AG08395 (cell line): ENCODE results near the gene KMT2B.
"Not testable (repeated sequence)": the region's sequence is repeated elsewhere in the genome, so short reads cannot be mapped to it uniquely, and the experiment has no call there.

Experiments used
- DNase-seq: peaks from one replicate; pipeline ENCODE4 v3.0.0; 2012; ENCODE audit warnings: mixed read lengths, low spot score

The KMT2B gene, protein sequence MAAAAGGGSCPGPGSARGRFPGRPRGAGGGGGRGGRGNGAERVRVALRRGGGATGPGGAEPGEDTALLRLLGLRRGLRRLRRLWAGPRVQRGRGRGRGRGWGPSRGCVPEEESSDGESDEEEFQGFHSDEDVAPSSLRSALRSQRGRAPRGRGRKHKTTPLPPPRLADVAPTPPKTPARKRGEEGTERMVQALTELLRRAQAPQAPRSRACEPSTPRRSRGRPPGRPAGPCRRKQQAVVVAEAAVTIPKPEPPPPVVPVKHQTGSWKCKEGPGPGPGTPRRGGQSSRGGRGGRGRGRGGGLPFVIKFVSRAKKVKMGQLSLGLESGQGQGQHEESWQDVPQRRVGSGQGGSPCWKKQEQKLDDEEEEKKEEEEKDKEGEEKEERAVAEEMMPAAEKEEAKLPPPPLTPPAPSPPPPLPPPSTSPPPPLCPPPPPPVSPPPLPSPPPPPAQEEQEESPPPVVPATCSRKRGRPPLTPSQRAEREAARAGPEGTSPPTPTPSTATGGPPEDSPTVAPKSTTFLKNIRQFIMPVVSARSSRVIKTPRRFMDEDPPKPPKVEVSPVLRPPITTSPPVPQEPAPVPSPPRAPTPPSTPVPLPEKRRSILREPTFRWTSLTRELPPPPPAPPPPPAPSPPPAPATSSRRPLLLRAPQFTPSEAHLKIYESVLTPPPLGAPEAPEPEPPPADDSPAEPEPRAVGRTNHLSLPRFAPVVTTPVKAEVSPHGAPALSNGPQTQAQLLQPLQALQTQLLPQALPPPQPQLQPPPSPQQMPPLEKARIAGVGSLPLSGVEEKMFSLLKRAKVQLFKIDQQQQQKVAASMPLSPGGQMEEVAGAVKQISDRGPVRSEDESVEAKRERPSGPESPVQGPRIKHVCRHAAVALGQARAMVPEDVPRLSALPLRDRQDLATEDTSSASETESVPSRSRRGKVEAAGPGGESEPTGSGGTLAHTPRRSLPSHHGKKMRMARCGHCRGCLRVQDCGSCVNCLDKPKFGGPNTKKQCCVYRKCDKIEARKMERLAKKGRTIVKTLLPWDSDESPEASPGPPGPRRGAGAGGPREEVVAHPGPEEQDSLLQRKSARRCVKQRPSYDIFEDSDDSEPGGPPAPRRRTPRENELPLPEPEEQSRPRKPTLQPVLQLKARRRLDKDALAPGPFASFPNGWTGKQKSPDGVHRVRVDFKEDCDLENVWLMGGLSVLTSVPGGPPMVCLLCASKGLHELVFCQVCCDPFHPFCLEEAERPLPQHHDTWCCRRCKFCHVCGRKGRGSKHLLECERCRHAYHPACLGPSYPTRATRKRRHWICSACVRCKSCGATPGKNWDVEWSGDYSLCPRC (N-terminal part only)

DNA sequence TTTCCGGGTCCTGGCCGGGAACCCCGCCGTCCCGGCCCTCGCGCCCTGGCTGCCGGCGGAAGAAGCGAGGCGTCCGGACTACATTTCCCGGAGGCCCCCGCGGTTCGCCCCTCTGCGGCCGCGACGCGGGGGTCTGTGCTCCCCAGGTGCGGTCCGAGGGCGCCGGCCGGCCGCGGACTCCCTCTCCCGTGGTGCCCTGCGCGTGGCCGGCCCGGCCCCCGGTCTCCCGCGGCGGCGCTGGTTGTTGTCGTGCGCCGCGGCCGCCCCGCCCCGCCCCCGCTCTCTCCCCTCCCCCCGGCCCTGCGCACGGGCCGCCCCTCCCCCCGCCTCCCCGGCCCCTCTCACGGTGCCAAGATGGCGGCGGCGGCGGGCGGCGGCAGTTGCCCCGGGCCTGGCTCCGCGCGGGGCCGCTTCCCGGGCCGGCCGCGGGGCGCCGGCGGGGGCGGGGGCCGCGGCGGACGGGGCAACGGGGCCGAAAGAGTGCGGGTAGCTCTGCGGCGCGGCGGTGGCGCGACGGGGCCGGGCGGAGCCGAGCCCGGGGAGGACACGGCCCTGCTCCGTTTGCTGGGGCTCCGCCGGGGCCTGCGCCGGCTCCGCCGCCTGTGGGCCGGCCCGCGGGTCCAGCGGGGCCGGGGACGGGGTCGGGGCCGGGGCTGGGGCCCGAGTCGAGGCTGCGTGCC is at the start of gene KMT2B:
Gene KMT2B (plus strand): TSS at position 339 of the 680 bp plus-strand sequence. CDS start 16 bp downstream, at position 355.
- peak; percentile 97 for DNase-seq

DNA sequence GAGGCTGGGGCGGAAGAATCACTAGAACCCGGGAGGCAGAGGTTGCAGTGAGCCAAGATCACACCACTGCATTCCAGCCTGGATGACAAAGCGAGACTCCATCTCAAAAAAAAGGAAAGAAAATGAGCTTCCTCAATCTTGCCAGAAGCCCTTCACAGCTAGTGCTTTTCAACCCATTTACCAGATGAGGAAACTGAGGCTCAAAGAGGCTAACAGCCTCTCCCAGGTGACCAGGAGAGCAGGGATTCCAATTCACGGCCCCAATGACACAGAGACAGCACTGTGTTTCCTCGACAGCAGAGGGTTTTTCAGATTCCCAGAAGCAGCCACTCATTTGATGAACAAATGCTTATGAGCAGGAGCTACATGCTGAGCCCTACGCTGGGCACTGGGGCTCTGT is 48.2 kb upstream of the KMT2B start:
- no peak for DNase-seq

DNA sequence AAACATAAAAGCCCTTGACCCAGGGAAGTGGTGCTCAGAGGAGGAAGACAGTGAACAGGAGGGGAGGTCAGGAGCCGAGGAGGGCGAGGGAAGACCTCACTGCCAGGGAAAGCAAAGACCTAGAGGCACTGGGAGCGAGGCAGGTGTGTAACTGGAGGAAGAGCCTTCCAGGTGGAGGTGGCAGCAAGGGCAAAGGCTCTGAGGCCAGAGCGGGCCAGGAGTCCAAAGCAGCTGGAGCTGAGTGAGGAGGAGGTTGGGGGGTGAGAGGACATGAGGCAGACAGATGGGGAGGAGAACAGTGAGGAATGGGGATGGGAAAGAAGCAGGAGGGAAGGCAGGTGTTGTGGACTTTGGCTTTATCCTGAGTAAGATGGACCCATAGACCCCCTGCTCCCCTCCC is 47.8 kb upstream of the KMT2B start:
- no peak for DNase-seq

DNA sequence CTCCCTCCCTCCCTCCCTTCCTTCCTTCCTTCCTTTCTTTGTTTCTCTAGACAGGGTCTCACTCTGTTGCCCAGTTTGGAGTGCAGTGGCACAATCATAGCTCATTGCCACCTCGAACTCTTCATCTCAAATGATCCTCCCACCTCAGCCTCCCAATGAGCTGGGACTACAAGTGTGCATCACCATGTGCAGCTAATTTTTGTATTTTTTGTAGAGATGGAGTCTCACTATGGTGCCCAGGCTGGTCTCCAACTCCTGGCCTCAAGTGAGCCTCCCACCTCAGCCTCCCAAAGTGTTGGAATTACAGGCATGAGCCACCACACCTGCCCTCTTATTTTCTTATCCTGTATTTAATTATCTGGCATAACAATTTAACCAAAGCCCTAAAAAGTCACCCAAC is 47.1 kb upstream of the KMT2B start:
- no peak for DNase-seq

DNA sequence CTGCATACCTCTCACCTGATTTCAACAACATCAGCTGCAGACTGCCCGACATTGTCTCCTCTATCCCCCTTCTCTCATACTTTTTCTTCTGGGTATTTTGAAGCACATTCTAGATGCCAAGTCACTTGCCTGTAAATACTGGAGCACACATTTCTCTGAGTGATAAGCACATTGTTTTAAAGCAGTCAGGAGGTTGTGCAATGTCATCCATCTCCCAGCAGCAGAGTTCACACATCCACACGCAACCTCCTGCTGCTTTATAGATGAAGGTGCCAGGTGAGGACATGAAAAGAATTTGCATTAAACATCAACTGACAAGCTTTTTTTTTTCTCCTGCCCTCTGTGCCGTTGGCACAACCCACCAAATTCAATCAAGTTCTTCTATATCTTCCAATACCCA is 46.0 kb upstream of the KMT2B start:
- DNase-seq = no peak

DNA sequence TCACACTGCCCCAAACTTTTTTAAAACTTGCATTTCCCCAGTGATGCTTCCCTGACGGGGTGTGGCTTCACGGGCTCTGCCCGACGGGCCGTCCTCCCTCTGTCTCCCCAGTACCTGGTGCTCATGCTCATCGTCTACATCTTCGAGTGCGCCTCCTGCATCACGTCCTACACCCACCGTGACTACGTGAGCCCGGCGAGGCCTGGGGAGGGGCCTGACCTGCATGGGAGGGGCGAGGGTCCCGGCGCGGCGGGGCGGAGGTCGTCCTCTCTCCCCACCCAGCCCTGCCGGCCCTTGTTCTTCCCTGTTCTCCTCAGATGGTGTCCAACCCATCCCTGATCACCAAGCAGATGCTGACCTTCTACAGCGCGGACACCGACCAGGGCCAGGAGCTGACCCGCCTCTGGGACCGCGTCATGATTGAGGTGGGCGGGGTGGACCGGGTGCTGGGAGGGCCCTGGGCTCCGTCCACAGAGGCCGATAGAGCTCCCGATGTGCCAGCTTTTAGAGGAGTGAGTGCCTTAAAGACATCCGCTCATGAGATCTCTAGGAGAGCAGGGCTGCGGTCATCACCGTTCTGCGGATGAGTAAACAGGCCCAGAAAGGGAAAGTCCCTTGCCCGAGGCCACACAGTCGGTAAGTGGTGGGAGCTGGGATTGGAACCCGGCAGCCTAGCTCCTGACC is 44.5 kb upstream of the KMT2B start:
- peak; percentile 89 for DNase-seq

DNA sequence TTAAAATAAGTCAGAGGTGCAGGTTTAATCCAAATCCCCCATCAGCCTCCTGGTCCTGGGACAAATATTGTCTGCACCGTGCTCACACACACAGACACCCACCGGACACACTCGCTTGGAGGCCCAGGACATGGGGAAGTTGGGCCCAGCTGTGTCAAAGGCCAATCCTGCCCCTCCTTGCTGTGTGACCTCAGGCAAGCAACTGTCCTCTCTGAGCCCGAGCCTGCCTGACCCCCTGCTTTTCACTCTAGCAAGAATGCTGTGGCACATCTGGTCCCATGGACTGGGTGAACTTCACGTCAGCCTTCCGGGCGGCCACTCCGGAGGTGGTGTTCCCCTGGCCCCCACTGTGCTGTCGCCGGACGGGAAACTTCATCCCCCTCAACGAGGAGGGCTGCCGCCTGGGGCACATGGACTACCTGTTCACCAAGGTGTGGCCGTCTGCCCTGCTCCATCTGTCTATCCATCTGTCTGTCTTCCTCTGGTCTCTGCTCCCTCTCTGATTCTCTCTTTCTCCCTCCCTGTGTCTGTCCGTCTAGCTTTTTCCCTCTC is 42.1 kb upstream of the KMT2B start:
- DNase-seq = no peak

DNA sequence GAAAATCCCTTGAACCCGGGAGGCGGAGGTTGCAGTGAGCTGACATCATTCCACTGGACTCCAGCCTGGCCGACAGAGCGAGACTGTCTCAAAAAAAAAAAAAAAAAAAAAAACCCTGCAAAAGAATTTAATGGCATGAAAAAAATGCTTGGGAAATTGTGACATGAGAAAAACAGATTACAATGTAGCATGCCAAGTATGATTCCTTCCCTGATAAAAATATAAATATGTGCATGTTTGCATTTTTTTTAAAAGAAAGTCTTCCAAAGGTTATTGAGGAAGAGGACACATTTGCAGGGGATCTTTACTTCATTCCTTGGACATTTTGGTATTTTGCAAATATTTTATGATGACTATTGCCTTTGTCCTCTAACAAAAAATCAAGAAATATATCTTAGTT is 28.0 kb upstream of the KMT2B start:
- peak; percentile 32 for DNase-seq

DNA sequence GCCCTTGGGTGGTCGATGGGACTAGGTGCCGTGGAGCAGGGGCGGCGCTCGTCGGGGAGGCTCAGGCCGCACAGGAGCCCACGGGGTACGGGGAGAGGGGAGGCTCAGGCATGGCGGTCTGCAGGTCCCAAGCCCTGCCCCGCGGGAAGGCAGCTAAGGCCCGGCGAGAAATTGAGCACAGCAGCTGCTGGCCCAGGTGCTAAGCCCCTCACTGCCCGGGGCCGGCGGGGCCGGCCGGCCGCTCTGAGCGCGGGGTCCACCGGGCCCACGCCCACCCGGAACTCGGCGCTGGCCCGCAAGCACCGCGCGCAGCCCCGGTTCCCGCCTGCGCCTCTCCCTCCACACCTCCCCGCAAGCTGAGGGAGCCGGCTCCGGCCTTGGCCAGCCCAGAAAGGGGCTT is 26.7 kb upstream of the KMT2B start:
- DNase-seq = not testable (repeated sequence)

DNA sequence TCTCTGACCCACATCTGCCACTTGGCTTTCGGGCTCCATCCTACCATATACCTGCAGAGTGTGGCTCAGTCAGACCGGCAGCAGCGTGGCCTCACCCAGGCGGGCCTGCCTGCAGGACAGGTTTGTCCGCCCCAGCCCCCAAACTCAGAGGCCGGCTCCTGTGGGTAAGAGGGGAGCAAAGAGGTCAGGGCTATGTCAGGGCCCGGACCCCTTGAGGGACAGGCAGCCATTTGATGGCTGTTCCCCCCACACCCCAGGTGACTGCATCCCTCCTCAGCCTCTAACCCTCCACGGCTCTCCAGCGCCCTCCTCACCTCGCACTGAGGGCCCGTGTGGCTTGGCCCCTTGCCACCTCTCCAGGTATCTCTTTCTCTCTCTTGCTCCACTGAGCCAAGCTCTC is 25.8 kb upstream of the KMT2B start:
- DNase-seq = no peak

DNA sequence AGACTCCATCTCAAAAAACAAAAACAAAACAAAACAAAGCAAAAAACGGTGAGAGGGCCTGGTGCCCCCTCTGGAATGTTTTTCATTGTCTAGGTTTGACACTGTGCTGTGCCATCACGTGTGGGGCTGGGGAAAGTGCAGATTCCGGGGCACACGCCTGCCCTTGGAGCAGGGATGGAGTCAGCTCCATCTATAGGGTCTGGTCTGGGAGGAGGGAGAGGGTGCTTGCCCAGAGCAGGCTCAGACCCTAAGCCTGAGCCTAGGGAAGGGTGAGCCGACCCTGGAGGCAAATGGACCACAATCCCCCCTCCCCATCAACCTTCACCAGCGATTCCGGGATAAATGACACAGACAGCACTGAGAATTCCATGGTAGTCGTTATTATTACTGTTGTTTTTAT is 24.4 kb upstream of the KMT2B start:
- DNase-seq = no peak

DNA sequence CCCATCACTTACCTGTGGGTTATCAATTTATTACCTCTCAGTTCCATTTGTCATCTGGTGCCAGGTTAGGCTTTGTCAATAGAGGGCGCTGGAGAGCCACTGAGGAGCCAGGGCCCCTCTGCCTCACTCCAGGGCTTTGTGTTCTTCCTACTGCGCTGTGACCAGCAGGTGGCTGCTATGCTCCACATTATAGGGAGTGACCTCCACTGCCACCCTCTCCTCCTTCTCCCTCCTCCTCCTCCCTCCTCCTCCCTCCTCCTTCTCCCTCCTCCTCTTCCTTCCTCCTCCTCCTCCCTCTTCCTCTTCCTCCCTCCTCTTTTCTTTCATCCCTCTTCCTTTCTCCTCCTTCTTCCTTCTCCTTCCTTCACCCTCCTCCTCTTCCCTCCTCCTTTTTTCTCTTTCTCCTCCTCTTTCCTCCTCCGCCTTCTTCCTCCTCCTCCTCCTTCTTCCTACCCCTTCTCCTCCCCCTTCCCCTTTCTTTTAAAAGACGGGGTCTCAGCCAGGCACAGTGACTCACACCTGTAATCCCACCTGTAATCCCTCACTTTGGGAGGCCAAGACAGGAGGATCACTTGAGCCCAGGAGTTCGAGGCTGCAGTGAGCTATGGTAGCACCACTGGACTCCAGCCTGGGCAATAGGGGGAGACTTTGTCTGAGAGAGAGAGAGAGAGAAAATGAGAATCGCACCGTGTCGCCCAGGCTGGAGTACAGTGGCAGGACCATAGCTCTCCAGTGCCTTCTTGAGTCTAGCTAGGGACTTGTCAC is 23.8 kb upstream of the KMT2B start:
- DNase-seq = peak; percentile 90

DNA sequence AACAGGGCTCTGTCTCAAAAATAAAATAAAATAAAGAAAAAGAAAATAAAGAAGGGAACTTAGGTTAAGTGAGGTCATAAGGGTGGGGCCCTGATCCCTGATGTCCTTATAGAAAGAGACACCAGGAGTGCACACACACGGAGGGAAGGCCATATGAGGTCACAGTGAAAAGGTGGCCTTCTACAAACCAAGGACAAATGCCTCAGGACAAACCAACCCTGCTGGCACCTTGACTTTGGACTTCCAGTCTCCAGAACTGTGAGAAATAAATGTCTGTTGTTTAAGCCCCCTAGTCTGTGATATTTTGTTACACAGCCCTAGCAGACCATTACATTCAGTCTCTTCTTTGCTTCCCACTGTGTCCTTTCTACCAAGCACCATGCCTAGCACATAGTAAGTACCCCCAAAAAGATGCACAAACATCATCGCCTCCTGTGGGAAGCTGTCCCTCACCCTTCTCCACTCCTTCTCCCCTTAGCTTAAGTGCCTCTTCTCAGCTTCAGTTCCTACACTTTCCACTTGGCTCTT is 21.8 kb upstream of the KMT2B start:
- no peak for DNase-seq

DNA sequence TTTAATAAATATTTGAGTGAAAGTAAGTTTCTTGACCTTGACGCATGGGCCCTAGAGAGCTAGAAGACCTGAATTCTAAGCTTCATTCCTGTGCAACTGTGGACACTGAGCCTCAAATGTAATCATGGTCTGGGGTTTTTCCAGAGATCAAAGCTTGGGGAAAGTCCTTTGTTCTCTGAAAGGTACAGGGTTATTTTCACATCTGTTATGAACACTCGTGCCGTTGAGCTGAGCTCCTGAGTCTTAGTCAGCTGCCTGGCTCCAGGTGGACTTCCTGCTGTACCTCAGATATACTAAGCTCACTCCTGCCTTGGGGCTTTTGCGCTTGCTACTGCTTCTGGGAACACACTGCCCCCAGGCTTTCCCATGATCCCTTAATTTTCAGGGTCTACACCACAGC is 21.0 kb upstream of the KMT2B start:
- no peak for DNase-seq

DNA sequence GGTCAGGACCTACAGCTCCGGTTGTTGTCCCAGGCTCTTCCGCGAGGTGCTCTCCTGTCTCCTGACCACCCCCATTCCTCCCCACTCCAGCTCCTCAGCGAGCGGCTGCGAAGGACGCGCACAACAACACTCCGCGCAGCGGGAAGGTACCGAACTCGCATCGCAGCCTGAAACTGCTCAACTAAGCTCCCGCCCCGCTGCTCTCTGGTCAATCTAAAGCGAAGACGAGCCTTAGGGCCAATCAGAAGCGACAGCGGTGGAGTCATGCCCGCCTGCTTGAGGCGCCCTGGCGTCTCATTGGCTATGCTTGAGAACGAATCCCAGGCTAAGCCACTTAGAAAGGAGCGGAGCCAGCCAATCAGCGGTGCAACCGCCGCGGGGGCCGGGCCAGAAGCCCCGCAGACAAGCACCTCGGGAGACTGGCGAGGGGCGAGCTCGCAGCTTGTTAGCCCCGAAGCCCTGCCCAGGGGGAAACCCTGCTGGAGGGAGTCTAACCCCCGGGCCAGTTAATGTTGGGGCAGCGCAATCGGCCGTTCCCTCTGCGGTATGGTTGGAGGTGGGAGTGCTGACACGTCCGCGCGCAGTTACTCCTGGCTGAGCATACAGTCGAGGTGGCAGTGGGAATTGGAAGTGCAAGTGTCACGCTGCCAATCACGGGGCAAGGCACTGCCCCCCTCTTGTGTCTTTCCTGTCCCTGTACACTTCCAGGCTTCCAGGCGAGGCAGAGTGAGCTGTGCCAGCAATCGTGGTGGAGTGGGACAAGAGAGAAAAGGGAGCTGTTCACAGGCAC is 15.4 kb upstream of the KMT2B start:
- DNase-seq = peak; percentile 99

DNA sequence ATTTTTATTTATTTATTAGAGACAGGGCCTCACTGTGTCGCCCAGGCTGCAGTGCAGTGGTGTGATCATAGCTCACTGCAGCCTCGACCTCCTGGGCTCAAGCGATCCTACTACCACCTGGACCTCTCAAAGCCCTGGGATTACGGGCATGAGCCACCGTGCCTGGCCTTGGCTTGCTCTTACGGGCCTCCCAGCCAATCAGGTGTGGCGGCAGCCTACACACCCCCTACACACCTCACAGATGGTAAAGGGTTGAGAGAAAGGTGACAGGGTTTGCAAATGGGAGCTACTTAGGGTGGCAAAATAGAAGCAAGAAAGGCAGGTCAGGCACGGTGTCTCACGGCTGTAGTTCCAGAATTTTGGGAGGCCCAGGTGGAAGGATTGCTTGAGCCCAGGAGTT is 14.5 kb upstream of the KMT2B start:
- DNase-seq = no peak

DNA sequence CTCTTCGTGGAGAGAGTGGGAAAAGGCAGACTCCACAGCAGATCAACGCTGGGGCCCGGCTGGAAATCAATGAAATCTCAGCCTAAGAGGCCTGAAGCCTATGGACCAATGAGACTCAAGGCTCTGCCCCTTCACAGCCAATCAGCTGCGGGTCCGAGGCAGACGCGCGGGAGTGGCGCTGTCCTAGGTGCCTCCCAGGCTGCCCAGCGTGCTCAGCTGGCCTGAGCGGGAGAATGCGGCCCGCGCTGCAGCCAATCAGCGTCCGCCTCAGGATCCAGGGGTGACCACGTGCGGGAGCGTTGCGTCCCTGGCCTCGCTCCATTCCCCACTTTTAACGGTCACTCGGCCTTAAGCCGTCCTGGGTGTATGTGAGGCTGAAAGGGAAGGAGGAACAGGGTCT is 13.6 kb upstream of the KMT2B start, which contains the start of gene ZBTB32:
Gene ZBTB32 (plus strand): TSS at position 341 of the 400 bp plus-strand sequence. CDS start 10,069 bp downstream, outside the sequence.
- DNase-seq = peak; percentile 81

DNA sequence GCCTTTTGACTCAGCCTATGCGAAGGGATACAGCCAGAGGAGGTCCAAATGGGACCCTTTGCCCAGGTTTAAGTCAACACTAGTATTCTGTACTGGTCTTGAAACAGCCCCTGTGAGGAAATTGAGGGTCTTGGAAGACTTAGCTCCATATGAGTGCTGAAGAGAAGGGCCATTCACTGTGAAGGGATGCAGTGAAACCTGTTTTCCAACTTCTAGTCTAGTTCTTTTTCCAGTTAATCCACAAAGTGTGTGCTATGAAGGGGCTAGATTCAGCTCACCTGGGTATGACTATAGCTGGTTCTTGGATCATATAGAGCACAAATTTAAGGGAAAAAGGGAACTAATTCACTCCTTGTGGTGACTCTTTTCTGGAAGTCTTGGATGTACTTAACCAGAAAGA is 9.4 kb upstream of the KMT2B start:
- no peak for DNase-seq
